Hair follicle dermal papilla cell (primary cell): ENCODE measurements around the gene AHSA1. TPM values are rescaled to one million over a fixed set of nuclear protein-coding genes. Genes with fewer than 3 reads are reported as not detected.

Source experiments
- small RNA-seq: library from RNA; depleted of rRNA; stranded (forward); fragments of <200 nt; gene quantifications from one replicate; pipeline ENCODE3, GENCODE V24; 2012
- total RNA-seq: library from RNA; depleted of rRNA; stranded (reverse); fragments of >200 nt; gene quantifications from 2 replicates; pipeline ENCODE4 v1.2.3, GENCODE V29; 2012

The AHSA1 gene
- total RNA-seq = 39.4 and 40.0 TPM in 2 replicates

DNA sequence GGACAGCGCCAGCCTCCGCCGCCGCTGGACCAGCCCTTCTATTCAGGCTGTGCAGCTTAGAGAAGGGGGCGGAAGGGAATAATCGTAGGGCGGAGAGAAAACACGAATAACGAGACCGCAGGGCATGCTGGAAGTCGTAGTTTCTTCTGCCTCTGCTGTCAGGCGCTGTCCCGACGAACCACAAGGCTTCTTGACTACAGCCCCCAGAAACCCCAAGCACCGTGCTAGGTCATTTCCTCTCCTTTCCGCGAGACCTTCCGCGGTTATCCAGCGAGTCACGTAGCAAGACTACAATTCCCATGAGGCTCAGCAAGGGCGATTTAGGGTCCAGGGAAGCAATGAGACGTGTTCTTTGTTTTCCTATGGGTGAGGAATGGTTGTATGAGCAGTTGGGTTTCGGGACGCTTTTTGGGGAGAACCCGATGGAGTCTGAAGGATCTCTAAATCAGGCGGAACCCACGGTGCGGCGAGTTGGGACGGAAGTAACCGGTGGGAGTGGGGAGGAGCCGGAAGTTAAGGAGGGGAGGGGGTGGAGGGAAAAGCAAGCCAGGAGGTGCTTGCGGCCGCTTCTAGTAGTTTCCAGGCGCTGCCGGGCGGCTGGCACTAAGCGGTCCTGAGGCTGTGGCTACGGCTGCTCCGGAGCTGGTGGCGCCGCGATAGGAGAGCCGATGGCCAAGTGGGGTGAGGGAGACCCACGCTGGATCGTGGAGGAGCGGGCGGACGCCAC, at the start of gene AHSA1, which contains the start of gene VIPAS39:
Gene AHSA1, plus strand, starts transcription at position 572 of the 727 bp plus-strand sequence. Its CDS starts 97 bp downstream, at position 669.
Gene VIPAS39, minus strand, starts transcription at position 80 of the 727 bp plus-strand sequence. CDS start 3,499 bp downstream, outside the sequence.

DNA sequence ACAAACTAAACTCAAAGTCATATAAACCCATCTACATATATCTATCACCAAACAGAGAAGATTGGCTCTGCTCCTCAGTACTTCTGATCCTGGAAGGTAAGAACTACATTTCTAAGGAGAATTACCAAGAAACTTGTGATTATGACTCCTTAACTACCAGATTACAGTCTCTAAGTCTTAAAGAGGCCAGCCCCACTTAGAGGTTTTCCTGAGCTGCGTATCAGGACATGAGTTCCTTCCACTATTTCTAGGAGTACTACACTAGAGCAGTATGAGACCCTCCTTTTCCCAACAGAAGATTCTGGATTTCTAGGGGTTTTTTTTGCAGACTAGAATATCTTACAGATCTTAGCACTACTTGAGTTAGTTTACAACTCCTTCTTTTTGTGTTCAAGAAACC, 34.5 kb upstream of the AHSA1 start, which contains the start of gene NOXRED1:
Gene NOXRED1, minus strand, starts transcription at position 101 of the 400 bp plus-strand sequence. CDS start 634 bp downstream, outside the sequence.

DNA sequence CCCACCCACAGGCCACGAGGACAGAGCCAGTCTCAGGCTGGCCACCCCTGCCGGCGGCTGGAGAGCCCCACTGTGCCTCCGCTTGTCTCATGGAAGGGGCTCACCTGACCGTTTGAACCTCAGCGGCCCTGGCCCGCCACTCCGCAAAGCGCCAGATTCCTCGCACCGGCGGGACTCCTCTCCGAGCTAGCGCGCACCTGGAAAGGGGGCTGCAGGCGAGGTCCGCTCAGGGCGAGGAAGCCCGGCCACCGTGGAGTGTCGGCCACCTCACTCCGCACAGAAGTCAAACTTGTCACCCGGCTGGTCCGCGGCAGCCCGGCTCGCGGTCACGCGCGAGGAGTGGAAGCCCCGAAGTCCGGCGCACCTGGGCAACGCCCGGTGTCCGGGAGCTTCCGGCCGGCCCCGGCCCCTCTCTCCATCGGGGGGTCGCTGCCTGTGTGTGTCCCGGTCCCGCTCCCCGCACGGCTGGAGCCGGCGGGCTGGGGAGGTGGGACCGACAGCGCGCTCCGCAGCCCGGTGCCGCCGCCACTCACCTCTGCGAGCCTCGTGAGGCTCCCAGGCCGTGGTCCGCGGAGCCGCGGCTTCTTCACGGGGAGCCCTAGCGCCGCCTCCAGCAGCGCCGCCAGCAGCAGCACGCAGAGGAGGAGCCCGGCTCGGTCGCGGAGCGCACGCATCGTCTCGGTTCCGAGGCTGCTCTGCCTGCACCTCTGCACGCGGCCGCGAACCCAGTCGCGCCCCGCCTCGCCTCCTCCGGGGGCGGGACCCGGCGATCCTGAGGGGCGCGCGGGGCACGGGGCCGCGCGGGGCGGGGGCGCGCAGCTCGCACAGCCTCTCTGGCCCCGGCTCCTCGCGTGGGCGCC, 40.5 kb downstream of the AHSA1 start, which contains the start of gene ISM2:
Gene ISM2, minus strand, starts transcription at position 697 of the 860 bp plus-strand sequence. Its CDS starts 23 bp downstream, at position 674.

Small RNAs within 50 kb of the gene (small RNA-seq; reads per million reads assigned to genes)
- gene RF00404 = not detected

Other genes with a start within 250 kb of the AHSA1 start
- gene NGB, start 186.9 kb upstream of the AHSA1 start, total RNA-seq = not detected in 2 replicates
- gene POMT2, start 137.2 kb upstream of the AHSA1 start, total RNA-seq = 15.4 and 20.8 TPM in 2 replicates
- 34.6 and 38.6 TPM in 2 replicates for gene GSTZ1, start 137.1 kb upstream of the AHSA1 start, total RNA-seq
- gene TMED8, start 81.0 kb upstream of the AHSA1 start, total RNA-seq = 12.0 TPM in 2 replicates
- 2.8 and 3.0 TPM in 2 replicates for gene SAMD15, start 80.7 kb upstream of the AHSA1 start, total RNA-seq
- gene NOXRED1, start 34.6 kb upstream of the AHSA1 start, total RNA-seq = 0.12 and 0.16 TPM in 2 replicates
- gene VIPAS39, start 492 bp upstream of the AHSA1 start, total RNA-seq = 29.0 and 31.2 TPM in 2 replicates
- not detected in 2 replicates for gene ISM2, start 40.7 kb downstream of the AHSA1 start, total RNA-seq
- gene SPTLC2, start 158.5 kb downstream of the AHSA1 start, total RNA-seq = 30.8 and 33.3 TPM in 2 replicates
- 7.8 and 9.4 TPM in 2 replicates for gene ALKBH1, start 249.9 kb downstream of the AHSA1 start, total RNA-seq